Measurements from ENCODE around the gene FAHD2A. TPM values are rescaled to one million over a fixed set of nuclear protein-coding genes. Genes with fewer than 3 reads are reported as not detected.
"Not testable (repeated sequence)": the region's sequence is repeated elsewhere in the genome, so short reads cannot be mapped to it uniquely, and the experiment has no call there.

Gene FAHD2A
- total RNA-seq, 2 experiments from 2014 or later = 40.8 to 44.0 TPM

DNA sequence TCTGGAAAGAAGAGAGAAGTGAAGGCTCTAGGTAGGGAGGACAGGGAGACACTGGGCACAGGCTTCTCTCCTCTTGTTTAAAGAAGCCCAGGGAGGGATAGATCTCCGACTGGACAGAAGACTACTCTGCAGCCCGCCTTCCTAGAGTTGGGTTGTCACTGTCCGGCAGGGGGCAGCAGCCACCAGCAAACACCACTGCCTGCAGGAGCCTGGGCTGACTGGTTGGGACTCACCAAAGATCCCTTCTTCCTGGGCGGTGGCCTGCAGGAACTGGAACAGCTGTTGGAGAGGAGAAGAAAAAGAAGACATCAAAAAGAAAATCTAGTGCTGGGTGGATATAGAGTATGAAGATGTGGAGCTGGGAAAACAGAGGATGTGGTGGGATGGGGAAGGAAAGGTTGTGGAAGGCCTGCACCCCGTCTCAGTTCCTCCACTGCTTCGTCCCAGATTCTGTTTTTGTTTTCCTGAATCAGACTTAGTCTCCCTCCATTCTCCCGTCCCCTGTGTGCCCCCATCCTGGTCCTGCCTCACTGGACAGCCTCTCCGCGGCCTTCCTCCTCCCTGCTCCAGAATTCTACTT lies 11.6 kb downstream of the FAHD2A start:
- H3K9me3 Mint-ChIP-seq; H3K4me1 Mint-ChIP-seq (ENCODE audit: low read depth); H3K27me3 Mint-ChIP-seq; POLR2A ChIA-PET; intact Hi-C loops (cut with micrococcal nuclease); H3K4me3 Mint-ChIP-seq; H3K27ac Mint-ChIP-seq; H3K36me3 Mint-ChIP-seq (ENCODE audit: low read depth): not testable (repeated sequence)
- CTCF ChIA-PET = interaction anchor here (1.2 to 1.7 kb wide), 3 partner anchors 11 to 315 kb away, joined by 3 to 4 read pairs (median 3); partner anchors contain the start of gene FAHD2A
- TF ChIP-seq CTCF (IDR thresholded peaks at IDR 0.05) = peak; percentile 71
- ATAC-seq (peak; percentile 87), DNase-seq (peak; percentile 76)

DNA sequence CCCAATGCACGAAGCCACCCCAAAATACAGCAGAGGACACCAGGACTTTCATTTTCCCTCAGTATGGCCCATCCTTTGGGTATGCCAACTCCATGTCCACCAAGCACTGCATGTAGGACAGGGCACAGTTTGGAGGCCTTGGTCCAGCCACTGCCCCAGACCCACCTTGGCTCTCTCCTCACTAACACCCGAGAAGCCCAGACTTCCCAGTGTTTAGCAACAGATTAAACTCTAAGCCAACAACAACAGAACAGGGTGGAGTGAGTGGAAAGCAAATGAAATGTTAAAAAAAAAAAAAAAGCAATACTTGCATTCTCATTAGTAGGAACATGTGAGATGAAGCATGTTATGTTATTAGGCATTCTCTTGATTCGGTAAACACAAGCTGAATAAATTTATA lies 12.6 kb downstream of the FAHD2A start:
- intact Hi-C loops (cut with micrococcal nuclease); H3K4me3 Mint-ChIP-seq; H3K27ac Mint-ChIP-seq; H3K27me3 Mint-ChIP-seq; H3K36me3 Mint-ChIP-seq (ENCODE audit: low read depth); CTCF ChIA-PET; H3K4me1 Mint-ChIP-seq (ENCODE audit: low read depth); DNase-seq; ATAC-seq; H3K9me3 Mint-ChIP-seq; POLR2A ChIA-PET: not testable (repeated sequence)

DNA sequence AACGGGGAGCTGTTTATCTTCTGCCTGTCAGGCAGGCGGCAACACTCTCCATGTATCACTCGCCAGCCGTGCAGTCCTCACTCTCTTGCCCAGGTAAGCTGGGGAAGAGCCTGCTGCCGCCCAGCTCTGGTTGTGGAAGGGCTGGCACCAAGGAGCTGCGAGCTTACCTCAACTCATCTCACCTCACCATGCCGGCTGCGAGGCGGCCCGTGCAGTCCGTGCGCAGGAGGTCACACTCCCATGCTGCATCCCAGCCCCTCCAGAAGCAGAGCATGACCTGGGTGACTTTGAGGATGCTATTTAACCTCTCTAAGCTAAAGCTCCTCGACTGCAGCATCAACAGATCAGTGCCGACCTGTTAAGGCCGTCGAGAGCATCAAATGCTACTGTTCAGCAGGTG lies 13.1 kb downstream of the FAHD2A start:
- ATAC-seq; H3K27me3 Mint-ChIP-seq; H3K27ac Mint-ChIP-seq; H3K4me1 Mint-ChIP-seq (ENCODE audit: low read depth); CTCF ChIA-PET; DNase-seq; POLR2A ChIA-PET; H3K36me3 Mint-ChIP-seq (ENCODE audit: low read depth); H3K4me3 Mint-ChIP-seq; intact Hi-C loops (cut with micrococcal nuclease); H3K9me3 Mint-ChIP-seq: not testable (repeated sequence)

DNA sequence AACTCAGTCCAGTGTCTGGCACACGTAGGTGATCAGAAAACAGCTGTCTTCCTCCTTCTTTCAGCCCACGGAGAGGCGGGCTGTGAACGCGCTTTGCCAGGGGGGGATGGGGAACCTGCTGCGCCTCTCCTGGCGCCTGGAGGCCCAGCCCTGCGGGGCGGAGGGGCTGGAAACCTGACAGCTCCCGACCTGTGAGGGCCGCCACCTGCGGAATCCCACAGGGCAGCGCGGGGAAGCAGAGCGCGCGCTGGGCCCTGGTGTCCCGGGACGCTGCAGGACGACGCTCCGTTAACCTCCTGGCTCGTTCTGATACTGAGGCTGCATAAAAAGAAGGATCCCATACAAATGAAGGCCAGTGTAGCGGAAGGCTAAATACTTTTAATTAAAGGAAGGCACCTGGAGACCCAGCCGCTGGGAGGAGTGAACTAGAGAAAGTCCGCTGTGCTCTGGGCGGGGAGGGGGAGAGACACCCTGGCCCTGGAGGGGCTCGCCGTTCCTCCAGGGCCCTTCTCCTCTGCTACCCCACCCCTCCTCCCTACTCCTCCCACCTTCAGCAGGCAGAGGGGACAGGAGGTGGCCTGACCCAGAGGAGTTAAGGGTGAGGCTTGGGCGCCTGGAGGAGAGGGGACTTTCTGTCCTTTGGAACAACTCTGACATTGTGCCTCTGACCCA lies 24.8 kb downstream of the FAHD2A start:
- CTCF ChIA-PET, H3K9me3 Mint-ChIP-seq, POLR2A ChIA-PET: not testable (repeated sequence)

GRCh38 chr2:95429748-95430467 lies 27.4 kb downstream of the FAHD2A start:
- H3K36me3 Mint-ChIP-seq (ENCODE audit: low read depth); ATAC-seq; CTCF ChIA-PET; POLR2A ChIA-PET; intact Hi-C loops (cut with micrococcal nuclease); H3K4me3 Mint-ChIP-seq; DNase-seq; H3K27ac Mint-ChIP-seq; H3K9me3 Mint-ChIP-seq; H3K4me1 Mint-ChIP-seq (ENCODE audit: low read depth); H3K27me3 Mint-ChIP-seq: not testable (repeated sequence)

More for the DNA sequence above, 24.8 kb downstream of the FAHD2A start:
- H3K27ac Mint-ChIP-seq; H3K27me3 Mint-ChIP-seq; ATAC-seq; H3K36me3 Mint-ChIP-seq (ENCODE audit: low read depth); H3K4me1 Mint-ChIP-seq (ENCODE audit: low read depth); intact Hi-C loops (cut with micrococcal nuclease); DNase-seq; H3K4me3 Mint-ChIP-seq: not testable (repeated sequence)

DNA sequence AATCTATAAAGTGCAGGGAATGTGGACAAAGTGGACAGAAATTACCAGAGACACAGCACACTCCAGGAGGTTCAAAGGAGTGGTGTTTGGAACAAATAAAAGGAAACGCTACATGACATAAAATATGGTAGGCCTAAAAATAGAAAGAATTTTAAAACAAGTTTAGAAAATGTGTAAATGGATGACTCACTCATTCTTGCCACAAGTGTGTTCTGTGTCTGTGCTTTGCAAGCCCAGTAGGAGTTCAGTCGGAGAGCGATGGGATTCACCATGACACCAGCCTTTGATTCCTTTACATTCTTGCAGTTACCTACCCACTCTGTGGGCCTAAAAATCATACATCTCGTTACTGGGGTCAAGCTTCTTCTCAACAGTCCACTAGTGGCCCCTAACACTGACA lies 30.9 kb downstream of the FAHD2A start:
- H3K27me3 Mint-ChIP-seq; H3K4me1 Mint-ChIP-seq (ENCODE audit: low read depth); H3K36me3 Mint-ChIP-seq (ENCODE audit: low read depth); CTCF ChIA-PET; ATAC-seq; H3K27ac Mint-ChIP-seq; POLR2A ChIA-PET; DNase-seq; H3K9me3 Mint-ChIP-seq; H3K4me3 Mint-ChIP-seq; intact Hi-C loops (cut with micrococcal nuclease): not testable (repeated sequence)

GRCh38 chr2:95433973-95434372 lies 31.5 kb downstream of the FAHD2A start:
- POLR2A ChIA-PET; H3K36me3 Mint-ChIP-seq (ENCODE audit: low read depth); H3K27me3 Mint-ChIP-seq; H3K9me3 Mint-ChIP-seq; H3K4me3 Mint-ChIP-seq; H3K4me1 Mint-ChIP-seq (ENCODE audit: low read depth); CTCF ChIA-PET; intact Hi-C loops (cut with micrococcal nuclease); H3K27ac Mint-ChIP-seq; DNase-seq; ATAC-seq: not testable (repeated sequence)

DNA sequence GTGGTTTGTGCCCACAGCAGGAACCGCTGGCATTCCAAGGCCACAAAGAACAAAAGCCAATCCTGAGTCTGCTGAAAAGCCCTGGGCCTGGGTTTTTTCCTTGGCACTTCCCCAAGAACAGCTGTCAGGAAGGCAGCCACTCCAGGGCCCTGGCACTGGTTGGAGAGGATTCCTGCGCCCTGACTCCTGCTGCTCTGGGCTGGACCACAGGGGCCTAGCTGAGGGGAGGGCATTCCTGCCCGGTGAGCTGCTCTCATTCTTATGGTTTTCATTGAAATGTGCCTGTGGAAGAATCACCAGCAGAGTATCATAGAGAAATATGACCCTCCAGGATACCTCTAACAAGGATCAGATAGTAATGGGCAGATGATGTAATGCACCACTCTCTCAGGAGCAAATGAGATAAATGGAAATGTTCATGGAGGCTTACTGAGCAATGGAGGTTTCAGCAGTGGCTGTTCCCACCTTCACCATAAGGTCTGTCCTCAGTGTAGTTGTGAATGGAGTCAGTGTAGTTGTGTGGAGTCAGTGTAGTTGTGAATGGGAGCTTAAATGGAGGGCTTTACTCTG lies 32.1 kb downstream of the FAHD2A start:
- DNase-seq; H3K4me1 Mint-ChIP-seq (ENCODE audit: low read depth); ATAC-seq; H3K36me3 Mint-ChIP-seq (ENCODE audit: low read depth); CTCF ChIA-PET; H3K9me3 Mint-ChIP-seq; H3K27me3 Mint-ChIP-seq; intact Hi-C loops (cut with micrococcal nuclease); H3K27ac Mint-ChIP-seq; POLR2A ChIA-PET; H3K4me3 Mint-ChIP-seq: not testable (repeated sequence)

- intact Hi-C loops (cut with micrococcal nuclease); H3K9me3 Mint-ChIP-seq; H3K27ac Mint-ChIP-seq; DNase-seq; H3K4me3 Mint-ChIP-seq; H3K4me1 Mint-ChIP-seq (ENCODE audit: low read depth); POLR2A ChIA-PET; CTCF ChIA-PET; H3K27me3 Mint-ChIP-seq; H3K36me3 Mint-ChIP-seq (ENCODE audit: low read depth); ATAC-seq: not testable (repeated sequence)
These were observed 32.8 kb downstream of the FAHD2A start for GRCh38 chr2:95435162-95435871.

DNA sequence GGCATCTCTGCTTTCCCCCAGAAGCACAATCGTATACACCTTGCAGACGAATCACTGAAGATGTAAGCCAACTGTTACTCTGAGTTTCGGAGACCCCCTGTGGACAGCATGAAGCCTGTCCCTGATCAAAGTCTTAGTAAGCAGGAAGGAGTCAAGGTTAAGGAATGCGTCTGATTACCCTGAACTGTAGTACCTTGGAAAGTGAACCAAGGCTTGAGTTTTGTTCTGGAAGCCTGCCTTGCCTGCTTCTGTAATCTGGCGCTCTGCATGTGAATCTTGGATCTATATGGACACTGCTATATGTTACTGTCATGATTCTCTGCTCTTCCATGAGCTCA lies 33.3 kb downstream of the FAHD2A start:
- H3K27me3 Mint-ChIP-seq; DNase-seq; H3K36me3 Mint-ChIP-seq (ENCODE audit: low read depth); CTCF ChIA-PET; ATAC-seq; H3K4me1 Mint-ChIP-seq (ENCODE audit: low read depth); H3K27ac Mint-ChIP-seq; intact Hi-C loops (cut with micrococcal nuclease); POLR2A ChIA-PET; H3K9me3 Mint-ChIP-seq; H3K4me3 Mint-ChIP-seq: not testable (repeated sequence)

Data from activated CD8-positive, alpha-beta T cell treated with anti-CD3 and anti-CD28 coated beads for 36 hours (primary cell).